GM21390 (cell line): ENCODE results near the gene ANKRD40.

ENCODE experiments used
- ATAC-seq: cut with Tn5 transposase; IDR thresholded peaks from one replicate; pipeline ENCODE4 v1.9.1; 2021; ENCODE audit not compliant: unreplicated experiment

Gene ANKRD40

DNA sequence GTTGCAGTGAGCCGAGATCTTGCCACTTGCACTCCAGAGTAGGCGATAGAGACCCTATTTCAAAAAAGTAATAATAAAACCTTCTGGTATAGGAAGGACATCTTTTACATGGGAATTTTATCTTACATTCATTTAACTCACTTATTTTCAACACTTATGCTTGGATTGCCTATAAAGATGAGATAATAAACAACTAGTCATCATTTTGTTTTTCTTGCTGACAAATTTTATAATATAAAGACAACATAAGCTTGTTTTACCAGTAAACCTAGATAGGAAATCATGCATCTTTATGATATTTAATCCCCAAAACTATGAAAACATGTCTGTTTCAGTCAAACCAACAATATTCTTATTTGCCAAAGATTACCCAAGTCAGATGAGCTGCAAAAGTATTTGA is 56.1 kb downstream of the ANKRD40 start:
- no peak for ATAC-seq

DNA sequence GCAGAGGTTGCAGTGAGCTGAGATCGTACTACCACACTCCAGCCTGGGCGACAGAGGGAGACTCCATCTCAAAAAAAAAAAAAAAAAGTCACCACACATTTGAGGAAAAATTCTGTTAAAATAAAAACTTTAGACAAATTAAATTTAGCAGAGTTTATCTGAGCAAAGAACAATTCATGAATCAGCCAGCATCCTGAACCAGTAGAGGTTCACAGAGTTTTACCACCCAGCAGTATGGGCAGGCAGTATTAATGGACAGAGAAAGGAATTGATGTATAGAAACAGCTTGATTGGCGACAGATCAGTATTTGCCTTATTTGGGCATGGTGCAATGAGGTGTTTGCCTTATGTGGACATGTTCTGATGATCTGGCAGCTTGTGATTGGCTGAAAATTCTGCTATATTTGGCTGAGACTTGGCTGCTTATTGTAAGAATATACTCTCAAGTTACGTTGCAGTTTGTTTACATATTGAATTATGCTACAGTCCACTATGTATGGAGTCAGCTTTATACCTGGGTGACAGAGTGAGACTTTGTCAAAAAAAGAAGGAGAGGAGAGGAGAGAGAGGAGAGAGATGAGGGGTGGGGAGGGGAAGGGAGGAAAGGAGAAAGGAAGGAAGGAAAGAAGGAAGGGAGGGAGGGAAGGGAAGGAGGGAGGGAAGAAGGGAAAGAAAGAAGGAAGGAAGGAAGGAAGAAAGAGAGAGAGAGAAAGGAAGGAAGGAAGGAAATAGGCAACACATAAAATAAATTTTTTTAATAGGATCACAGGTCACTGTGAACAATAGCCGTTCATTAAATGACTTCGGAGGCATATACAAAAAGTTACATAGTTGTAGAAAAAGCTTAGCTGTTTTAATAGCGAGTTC is 58.4 kb downstream of the ANKRD40 start:
- ATAC-seq = no peak

DNA sequence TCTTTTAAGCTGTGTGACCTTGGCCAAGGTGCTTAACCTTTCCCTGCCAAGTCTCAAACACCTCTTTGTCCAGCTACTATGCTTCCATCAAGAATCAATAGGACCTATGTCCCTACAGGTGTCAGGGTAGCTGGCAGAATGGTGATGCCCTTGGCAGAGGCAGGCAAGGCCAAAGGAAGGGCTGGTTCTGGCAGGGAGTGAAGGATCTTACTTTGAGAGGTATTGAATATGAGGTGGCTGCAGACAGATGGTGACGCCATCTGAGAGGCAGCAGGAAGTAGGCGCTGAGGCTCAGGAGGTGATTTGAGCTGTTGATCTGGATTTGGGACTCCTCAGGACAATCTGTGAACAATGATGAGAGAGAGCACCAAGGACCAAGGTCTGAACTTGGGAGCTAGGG is 60.5 kb downstream of the ANKRD40 start:
- ATAC-seq = no peak

DNA sequence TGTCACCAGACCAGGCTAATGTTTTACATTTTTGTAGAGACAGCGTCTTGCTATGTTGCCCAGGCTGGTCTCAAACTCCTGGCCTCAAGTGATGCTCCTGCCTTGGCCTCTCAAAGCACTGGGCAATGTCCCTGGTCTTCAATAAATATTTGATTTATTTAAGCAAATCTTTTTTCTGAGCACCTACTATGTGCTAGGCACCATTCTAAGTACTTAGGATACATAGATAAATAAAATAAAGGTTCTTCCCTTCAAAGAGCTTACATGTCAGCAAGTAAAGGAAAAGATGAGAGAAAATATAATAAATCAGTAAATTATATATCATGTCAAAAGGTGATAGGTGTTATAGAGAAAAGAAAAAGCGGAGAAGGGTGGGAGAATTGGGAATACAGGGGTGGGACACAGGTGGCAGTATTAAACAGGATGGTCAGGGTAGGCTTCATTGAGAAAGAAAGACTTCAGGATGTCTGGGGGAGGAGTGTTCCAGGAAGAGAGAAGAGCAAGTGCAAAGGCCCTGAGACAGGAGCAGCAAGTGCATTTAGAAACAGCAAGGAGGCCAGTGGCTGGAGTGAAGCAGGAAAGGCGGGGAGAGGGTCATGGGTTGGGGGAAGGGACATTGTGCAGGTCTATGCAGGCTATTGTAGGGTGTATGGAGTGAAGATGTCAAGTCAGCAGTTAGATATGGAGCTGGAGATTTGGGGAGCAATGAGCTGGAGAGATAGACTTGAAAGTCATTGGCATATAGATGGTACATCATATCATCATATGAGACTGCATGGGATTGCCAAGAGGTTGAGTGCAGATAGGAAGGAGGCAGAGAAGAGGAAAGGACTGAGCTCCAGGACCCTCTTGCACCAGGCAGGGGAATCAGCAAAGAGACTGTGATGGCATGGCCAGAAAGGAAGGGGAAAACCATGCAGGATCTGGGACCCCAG is 61.7 kb downstream of the ANKRD40 start:
- no peak for ATAC-seq
